ENCODE data around the gene USP47. TPM values are rescaled to one million over a fixed set of nuclear protein-coding genes. Genes with fewer than 3 reads are reported as not detected.

The USP47 gene
- total and polyA plus RNA-seq, 12 donors = 36.9 to 107 (median 43.0) TPM

- no peak for DNase-seq
- H3K4me1 ChIP-seq (replicated peaks in 1 of 2) = peaks cover 5 to 16% of the 10 kb centered on the region in 2 donors
- no peaks in the 10 kb centered on the region for H3K36me3 ChIP-seq (replicated peaks in 1 of 2)
- H3K4me3 ChIP-seq = peak within 1 kb of the TSS in 2 of 4 donors; percentile 16 to 78
- intact Hi-C loops (cut with DNase I) = no loop called here
- H3K9me3 ChIP-seq (replicated peaks in 1 of 3) = no peaks in the 10 kb centered on the region
- peaks cover 7% of the 10 kb centered on the region for H3K27me3 ChIP-seq
- 10 to 26% (median 10%) methylated on average over 16 to 71 of the region's 71 CpGs for WGBS, 4 donors
- peak within 1 kb of the TSS in 2 of 5 donors; percentile 77 for H3K27ac ChIP-seq
- TF ChIP-seq POLR2A (IDR thresholded peaks at IDR 0.05) (no peak), CTCF (IDR thresholded peaks at IDR 0.05) (no peak)
These were observed 166.3 kb downstream of the USP47 start, which contains the start of gene DKK3 for GRCh38 chr11:12007769-12008737. TSS of gene DKK3 (minus strand) at chr11:12008626. CDS start at chr11:12008582, 44 bp downstream.

Other genes with a start within 250 kb of the USP47 start
- 10 to 100 TPM in 1 of 9 donors, 1 to 10 TPM in 8; 1.4 to 15.1 (median 7.0) TPM for gene GALNT18, start 220.0 kb upstream of the USP47 start, total RNA-seq
- 1 to 10 TPM; 3.8 to 4.5 (median 4.0) TPM for gene GALNT18, start 220.0 kb upstream of the USP47 start, polyA plus RNA-seq
- 100 to 1,000 TPM in 5 of 9 donors, 10 to 100 TPM in 4; 19.7 to 330 (median 112) TPM for gene DKK3, start 166.7 kb downstream of the USP47 start, total RNA-seq
- 100 to 1,000 TPM in 1 of 3 donors, 10 to 100 TPM in 2; 73.6 to 175 (median 74.6) TPM for gene DKK3, start 166.7 kb downstream of the USP47 start, polyA plus RNA-seq